Ovary (tissue), 3 donors: Measurements from ENCODE around the gene CA4.

Source experiments
- POLR2A ChIP-seq: fragments of 450-650 bp; IDR thresholded peaks from one replicate; pipeline ENCODE4 v1.6.1; 2017; ENCODE audit warnings: antibody characterized with exemption, mild to moderate bottlenecking, moderate library complexity
- TF ChIP-seq, protein P1 (sequence below), 3 donors: fragments of 450-650 bp in 2 of 3; fragments of 200-600 bp in 1 of 3; IDR thresholded peaks; one replicate each; pipeline versions ENCODE4 v1.5.1 to v1.8.0; 2016 to 2022; ENCODE audit warnings: antibody characterized with exemption in 3 of 3, mild to moderate bottlenecking in 1 of 3
- donor health status: DM: no; HTN: no; CAD: no.

DNA sequence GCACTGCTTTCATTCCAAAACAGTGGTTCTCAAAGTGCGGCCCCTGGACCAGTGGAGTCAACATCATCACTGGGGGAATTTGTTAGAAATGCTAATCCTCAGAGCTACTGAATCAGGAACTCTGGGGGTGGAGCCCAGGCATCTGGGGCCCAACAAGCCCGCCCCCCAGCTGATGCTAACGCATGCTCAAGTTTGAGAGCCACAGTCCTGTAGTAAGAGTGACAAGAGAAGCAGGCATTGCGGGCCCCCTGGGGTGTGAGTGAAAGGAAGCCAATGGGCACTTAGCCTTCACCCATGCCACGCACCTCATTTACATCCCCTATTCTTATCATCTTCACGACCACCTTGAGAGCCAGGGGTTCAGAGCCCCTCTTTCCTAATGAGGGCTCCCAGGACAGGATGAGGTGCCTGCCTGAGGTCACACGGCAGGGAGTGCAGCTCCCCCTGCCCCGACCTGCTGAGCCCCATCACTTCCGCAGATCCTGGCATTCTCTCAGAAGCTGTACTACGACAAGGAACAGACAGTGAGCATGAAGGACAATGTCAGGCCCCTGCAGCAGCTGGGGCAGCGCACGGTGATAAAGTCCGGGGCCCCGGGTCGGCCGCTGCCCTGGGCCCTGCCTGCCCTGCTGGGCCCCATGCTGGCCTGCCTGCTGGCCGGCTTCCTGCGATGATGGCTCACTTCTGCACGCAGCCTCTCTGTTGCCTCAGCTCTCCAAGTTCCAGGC lies 9.1 kb downstream of the CA4 start:
- TF ChIP-seq, protein P1, sequence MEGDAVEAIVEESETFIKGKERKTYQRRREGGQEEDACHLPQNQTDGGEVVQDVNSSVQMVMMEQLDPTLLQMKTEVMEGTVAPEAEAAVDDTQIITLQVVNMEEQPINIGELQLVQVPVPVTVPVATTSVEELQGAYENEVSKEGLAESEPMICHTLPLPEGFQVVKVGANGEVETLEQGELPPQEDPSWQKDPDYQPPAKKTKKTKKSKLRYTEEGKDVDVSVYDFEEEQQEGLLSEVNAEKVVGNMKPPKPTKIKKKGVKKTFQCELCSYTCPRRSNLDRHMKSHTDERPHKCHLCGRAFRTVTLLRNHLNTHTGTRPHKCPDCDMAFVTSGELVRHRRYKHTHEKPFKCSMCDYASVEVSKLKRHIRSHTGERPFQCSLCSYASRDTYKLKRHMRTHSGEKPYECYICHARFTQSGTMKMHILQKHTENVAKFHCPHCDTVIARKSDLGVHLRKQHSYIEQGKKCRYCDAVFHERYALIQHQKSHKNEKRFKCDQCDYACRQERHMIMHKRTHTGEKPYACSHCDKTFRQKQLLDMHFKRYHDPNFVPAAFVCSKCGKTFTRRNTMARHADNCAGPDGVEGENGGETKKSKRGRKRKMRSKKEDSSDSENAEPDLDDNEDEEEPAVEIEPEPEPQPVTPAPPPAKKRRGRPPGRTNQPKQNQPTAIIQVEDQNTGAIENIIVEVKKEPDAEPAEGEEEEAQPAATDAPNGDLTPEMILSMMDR (IDR thresholded peaks at IDR 0.05), result no peak
- no peak for TF ChIP-seq POLR2A
